HG02642 (cell line): ENCODE results near the gene SBNO1.
"Not testable (repeated sequence)": the region's sequence is repeated elsewhere in the genome, so short reads cannot be mapped to it uniquely, and the experiment has no call there.

ENCODE experiments used
- ATAC-seq: cut with Tn5 transposase; IDR thresholded peaks from one replicate; pipeline ENCODE4 v1.9.1; 2021; ENCODE audit warnings: mild to moderate bottlenecking; ENCODE audit not compliant: unreplicated experiment, poor library complexity

Gene SBNO1

DNA sequence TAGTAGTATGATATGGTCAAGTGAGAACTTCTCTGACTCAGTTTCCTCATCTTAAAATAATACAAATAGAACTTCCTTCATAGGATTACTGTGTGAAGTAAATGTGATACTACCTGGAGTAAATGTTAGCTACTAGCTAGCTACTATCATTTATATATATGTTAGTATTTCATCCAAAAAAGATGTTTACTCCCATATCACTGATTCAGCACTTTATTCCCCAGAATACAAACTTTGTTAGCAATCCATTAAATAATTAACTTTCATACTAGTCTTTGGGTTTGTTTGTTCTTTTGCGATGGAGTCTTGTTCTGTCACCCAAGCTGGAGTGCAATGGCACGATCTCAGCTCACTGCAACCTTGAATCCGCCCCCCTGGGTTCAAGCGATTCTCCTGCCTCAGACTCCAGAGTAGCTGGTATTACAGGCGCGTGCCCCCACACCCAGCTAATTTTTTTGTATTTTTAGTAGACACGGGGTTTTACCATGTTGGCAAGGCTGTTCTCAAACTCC lies 8.4 kb downstream of the SBNO1 start:
- no peak for ATAC-seq

DNA sequence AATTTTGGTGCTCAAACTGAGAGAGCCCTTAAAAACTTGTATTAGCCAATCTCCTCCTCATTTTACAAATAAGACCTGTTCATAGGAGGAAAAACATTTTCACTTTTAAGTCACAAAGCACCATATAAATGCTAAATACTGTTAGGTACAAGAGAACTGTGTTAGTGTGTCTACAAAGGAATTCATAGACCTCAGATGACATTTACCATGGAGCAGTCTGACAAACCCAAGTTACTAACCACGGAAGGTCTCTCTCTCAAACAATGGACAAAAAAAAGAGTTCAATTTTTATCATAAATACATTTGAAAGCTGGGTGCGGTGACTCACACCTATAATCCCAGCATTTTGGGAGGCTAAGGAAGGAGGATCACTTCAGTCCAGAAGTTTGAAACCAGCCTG lies 10.0 kb downstream of the SBNO1 start:
- ATAC-seq: no peak

DNA sequence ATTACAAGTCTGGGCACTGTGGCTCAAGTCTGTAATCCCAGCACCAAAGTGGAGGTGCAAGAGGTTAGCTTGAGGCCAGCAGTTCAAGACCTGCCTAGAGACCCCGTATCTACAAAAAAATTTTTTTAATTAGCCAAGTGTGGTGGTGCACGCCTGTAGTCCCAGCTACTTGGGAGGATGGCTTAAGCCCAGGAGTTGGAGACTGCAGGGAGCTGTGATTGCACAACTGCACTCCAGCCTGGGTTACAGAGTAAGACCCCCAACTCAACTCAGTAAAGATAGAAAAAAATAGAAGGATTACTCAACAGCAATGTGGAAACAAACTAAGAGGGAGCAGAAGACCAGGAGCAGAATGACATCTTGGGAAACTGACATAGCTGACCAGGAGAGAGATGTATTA lies 13.3 kb downstream of the SBNO1 start:
- ATAC-seq: no peak

DNA sequence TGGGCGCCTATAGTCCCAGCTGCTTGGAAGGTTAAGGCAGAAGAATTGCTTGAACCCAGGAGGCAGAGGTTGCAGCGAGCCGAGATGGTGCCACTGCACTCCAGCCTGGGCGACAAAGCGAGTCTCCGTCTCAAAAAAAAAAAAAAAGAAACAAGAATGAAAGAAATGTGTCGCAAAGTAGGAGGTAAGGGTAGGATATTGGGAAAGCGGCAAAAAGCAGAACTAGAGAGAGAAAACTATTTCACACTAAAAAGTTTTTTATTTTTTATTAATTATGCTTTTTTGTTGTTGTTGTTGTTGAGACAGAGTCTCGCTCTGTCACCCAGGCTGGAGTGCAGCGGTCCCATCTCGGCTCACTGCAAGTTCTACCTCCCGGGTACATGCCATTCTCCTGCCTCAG lies 17.7 kb downstream of the SBNO1 start:
- no peak for ATAC-seq

DNA sequence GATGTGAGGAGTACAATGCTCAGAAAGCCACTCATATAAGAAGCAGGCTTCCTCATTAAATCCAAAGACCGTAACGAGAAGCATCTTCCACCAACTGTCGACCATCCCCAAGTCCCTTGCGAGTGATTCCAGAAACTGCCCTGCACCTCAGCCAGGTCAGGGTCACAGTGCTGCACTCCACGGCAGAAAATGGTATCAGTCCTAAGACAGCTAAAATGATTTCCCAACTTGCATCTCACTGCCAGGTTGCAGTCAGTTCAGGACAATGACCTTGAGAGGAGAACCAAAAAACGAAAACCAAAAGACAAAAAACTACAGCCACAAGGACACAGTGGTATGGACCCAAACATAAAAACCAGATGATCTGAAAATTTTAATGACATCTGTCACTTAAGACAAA lies 20.6 kb downstream of the SBNO1 start:
- no peak for ATAC-seq

DNA sequence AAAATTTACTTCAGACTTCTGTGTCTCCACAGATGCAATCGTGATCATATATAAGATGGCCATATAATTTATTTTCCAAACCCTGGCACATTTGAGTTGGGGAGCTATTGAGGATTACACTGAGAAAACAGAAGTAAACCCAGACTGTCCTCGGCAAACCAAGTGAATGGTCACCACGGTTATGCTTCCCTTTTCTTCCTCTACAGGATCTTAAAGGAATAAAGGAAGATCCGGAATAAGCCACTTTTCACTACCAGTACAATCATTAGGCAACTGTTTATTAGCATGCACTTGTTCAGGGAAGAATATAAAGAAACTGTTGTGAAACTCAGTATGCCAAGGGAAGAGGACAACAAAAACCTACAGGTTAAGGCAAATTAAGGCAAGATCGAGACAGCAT lies 27.6 kb downstream of the SBNO1 start:
- ATAC-seq: no peak

DNA sequence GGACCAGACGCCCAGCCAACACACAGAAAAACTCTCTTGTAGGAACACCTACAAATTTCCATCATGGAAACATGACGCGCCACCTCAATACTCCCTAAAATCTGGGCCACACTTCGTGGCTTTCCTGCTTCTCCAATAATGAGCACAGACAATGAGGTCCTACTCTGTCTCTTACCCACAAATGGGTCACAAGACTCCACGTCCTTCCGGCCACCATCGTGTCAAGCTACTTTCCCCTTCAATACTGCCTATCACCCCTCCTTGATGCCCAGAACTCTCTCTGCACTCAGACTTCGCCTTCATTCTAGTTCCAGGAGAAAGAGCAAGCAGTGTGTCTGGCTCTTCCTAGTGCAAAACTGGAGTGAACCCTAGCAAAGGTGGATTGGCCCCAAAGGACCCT lies 28.1 kb downstream of the SBNO1 start:
- ATAC-seq: no peak

DNA sequence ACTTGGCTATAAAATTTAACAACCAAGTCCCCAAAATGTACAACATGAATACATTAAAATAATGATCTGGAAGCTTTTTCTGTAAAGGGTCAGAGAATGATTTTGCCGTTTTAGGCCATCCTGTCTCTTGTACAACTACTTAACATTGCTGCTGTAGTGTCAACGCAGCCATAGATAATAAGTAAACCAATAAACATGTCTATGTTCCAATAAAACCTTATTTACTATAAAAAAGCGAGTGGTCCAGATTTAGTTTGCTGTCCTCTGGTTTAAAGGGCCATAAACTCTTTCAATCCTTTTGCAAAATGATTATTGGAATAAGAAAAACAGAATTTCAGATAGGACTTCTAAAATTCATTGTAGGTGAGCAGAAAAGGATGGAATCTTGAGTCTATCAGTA lies 29.2 kb downstream of the SBNO1 start:
- ATAC-seq: no peak

DNA sequence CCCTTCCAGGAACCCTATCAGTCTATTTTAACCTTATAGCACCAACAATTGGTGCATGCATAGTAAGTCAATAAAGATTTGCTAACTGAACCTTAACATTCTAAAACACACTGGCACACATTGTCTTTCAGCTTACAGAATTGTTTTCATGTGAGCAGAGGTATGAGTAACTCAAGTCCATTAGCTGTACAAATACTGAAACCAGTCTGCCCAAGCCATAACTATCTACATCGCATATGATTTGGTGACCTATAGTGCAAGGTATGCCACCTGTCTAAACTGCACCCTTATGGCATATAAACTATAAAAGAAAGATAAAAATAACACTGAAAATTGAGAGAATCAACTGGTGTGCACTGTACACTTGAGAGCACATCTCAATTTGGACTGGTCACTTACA lies 34.8 kb downstream of the SBNO1 start:
- ATAC-seq: no peak

DNA sequence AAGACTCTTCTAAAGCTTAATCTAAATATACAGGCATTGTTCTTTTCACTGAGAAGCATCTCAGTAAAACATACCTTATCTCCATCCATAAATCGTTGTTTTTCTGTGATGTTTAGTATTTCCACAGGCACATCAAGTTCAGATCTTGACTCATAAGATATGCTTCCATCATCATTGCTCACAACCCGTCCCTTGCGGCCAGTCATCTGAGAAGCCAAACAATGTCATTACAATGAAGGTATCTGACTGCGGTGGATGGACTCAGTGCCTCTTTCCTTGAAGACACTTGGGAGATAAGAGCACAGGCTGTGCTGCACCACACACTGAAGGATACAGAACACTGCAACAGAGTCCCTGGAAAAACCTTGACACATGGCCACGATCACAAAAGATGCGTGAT lies 44.8 kb downstream of the SBNO1 start:
- no peak for ATAC-seq

DNA sequence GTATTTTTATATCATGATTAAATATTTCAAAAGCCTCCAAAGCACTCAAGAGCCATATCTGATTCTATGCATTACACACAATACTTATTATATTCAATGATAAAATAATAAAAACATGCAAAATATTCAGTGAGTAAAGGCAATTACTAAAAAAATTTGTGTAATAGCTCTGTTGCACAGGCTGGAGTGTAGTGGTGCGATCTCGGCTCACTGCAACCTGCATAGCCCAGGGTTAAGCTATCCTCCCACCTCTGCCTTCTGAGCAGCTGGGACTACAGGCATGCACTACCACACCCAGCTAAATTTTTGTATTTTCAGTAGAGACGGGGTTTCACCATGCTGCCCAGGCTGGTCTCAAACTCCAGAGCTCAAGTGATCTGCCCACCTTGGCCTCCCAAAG lies 45.4 kb downstream of the SBNO1 start:
- no peak for ATAC-seq

DNA sequence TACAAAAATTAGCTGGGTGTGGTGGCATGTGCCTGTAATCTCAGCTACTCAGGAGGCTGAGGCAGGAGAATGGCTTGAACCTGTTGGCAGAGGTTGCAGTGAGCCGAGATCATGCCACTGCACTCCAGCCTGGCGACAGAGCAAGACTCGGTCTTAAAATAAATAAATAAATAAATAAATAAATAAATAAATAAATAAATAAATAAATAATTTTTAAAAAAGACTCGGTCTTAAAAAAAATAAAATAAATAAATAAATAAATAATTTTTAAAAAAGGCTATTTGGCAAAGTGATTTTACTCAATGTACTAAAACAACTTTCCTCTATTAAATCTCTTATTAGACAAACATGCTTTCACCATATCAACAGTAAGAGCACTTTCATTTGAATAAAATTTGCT lies 51.6 kb downstream of the SBNO1 start:
- not testable (repeated sequence) for ATAC-seq

DNA sequence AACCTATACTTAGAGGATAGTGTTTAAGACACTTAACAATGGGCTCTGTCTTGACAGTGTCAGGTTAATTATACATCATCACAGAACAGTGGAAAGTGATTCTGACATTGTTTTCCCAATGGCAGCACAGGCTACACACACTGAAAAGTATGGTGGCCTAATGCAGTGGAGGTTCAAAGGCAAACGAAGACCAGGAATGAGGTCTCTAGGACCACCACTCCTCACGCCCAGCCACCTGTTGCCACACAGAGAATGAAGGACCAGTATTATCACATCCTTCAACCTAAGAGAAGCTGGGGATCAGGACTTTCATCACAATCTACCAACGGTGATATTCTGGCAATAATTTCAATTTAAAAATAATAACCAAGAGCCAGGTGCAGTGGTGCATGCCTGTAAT lies 58.4 kb downstream of the SBNO1 start:
- no peak for ATAC-seq

DNA sequence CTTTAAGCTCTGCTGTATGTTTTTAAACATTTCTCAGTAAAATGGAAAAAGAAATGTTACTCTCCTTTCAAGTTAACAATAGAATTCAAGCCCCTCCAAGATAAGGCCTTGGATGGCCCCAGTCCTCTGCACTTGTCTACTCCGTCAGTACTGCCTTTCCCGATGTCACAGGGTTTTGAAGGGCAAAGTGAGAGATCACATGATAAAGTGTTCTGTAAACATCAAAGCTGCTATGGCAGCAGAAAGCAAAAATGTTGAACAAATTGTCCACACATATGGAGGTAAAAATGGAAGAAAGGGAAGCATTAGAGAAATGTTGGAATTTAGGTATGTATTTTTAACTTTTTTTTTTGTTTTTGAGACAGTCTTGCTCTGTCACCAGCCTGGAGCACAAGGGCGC lies 59.5 kb downstream of the SBNO1 start:
- ATAC-seq: no peak

DNA sequence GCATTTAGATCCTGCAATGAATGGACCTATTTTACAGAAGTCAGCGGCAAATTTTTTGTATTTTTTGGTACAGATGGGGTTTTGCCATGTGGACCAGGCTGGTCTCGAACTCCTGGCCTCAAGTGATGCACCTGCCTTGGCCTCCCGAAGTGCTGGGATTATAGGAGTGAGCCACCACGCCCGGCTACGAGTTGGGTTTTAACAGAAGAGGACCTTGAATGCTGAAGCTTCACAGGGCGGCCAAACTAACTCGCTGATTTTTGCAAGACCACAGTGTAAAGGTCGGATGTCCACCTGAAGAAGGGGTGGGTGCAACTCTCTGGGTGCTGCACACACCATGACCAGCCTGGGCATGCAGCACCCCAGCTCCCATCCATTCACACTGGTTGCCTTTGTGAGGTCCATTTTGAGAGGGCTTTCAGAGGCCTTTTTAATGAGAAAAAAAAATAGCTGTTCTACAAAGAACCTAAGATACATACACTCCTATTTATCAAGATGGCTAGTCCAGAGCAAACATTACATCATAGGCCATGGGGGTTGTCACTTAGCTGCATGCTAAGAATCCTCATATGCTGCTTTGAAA lies 71.4 kb downstream of the SBNO1 start:
- no peak for ATAC-seq

DNA sequence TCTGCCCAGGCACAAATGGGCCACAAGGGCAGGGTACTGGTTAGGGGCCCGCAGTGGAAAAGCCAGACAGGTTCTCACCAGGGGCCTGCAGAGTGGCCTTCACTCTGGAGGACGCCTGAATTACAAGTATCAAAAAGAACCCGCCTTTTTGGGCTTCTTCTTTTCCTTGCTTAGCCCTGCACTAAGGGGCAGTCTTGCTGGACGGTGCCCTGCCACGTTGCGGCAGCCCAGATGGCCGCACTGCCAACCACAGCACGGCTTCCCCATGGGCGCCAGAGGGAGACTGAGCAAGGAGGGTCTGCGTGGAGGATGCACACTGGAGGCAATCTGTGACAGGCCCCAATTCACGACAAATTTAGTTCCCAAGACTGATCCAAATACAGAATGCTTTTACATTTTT lies 74.7 kb downstream of the SBNO1 start:
- ATAC-seq: no peak

DNA sequence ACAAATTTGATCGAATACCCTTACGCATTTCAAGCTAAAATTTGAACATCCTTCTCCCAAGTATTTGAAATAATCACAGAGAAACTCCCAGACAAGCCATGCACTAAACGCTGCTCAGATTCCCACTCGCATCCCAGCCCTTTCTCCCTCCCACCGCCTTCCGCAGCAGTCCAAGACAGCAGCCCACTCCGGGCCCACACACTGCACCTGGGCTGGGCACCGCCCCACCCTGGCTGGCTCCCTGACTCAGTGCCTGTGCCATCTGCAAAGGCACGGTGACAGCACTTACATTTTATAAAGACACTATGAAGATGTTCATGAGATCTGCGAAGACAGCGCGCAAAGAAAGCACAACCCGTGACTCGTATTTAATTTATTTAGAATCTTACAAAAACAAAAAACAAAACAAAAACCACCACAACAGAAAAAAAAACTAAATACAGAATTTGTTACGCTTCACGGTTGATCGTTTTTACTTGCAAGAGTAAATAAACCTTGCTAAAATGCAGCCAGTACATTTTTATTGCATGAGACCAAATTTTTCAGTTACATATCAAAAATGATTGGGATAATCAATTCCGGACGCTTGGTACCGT lies 75.8 kb downstream of the SBNO1 start:
- no peak for ATAC-seq

DNA sequence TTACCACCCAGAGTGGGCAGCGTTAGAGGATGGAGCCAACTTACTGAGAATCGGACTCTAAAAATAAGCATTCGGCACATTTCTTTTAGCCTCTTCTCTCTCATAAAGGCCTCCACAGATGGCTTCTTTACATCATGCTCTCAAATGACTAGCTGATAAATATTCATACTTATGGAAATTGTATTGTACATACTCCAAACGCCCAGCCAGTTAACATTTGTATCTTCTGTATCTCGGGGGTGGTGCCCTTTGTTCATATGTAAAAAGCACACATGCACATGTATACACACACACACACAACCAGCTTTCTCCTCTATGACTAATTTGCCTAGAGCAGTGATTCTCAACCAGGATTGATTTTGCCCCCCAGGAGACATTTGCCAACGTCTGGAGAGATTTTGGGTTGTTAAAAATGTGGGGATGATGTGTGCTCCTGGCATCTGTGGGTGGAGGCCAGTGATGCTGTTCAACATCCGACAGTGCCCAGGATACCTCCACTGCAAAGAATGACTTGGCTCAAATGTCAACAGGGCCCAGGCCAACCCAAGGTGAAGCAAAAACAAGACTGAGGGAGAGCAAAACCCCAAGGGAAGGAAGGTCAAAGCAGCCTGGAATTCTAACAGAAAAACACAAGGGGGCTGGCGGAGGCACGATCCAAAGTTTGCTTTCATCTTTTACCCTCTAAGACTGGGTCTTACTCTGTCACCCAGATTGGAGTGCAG lies 77.8 kb downstream of the SBNO1 start:
- ATAC-seq: no peak

DNA sequence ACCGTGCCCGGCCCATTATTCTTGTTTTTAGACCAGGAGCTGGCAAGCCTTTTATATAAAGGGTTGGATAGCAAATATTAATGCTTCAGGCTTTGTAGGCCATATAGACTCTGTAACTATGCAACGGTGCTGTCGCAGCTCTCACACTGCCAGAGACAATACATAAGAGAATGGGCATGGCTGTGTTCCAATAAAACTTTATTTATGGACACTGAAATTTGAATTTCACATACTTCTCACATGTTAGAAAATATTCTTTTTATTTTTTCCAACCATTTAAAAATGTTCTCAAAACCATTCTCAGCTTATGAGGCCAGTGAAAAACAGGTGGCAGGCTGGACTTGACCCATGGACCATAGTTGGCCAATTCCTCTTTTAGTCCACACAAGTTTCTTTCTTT lies 80.0 kb downstream of the SBNO1 start:
- no peak for ATAC-seq

DNA sequence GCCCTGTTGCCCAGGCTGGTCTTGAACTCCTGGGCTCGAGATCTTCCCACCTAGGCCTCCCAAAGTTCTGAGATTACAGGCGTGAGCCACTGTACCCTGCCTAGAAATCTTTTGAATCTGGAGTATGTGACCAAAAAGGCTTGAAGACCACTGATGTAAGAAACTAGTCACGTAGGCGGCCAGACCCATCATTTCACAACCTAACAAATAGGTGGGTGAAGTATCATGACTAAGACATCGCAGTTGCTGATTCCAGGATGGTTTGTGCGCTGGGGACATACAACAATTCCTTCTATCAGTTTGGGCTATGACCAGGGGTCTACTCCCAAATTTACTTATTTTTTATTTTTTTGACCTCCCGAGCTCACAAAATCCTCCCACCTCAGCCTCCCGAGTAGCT lies 81.2 kb downstream of the SBNO1 start:
- no peak for ATAC-seq

DNA sequence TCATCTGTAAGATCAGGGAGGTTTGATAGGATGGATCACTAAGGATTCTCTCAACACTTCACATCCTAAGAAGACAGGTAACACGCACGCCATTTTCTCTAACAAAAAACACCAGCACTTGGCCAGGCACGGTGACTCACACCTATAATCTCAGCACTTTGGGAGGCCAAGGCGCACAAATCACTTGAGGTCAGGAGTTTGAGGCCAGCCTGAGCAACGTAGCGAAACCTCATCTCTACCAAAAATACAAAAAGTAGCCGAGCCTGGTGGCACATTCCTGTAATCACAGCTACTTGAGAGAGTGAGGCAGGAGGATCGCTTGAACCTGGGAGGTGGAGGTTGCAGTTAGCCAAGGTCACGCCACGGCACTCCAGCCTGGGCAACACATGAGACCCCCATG lies 82.5 kb downstream of the SBNO1 start:
- no peak for ATAC-seq

DNA sequence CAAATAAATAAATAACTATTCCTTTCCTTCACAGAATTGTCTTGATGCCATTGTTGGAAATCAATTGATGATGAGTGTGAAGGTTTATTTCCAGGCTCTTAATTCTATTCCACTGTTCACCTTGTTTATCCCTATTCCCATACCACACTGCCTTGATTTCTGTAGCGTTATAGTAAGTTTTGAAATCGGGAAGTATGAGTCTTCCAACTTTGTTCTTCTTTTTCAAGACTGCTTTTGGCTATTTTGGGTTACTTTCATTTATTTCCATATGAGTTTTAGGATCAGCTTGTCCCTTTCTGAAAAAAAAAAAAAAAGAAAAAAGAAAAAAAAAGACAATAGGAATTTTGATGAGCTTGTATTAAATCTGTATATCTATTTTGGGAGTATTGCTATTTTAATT lies 83.7 kb downstream of the SBNO1 start:
- ATAC-seq: no peak
